GM23338 (cell line): ENCODE measurements around the gene ZNF674.
A peak's percentile ranks its signal among the peaks of the same experiment; 100 is the strongest.

Source experiments
- CREB1 ChIP-seq: fragments of 250-450 bp; sonication (Bioruptor Pico); IDR thresholded peaks from 2 replicates; pipeline ENCODE4 v1.5.0; 2020; ENCODE audit warnings: low read depth, mild to moderate bottlenecking, moderate library complexity
- EZH2 ChIP-seq: fragments of 200-600 bp; sonication (generic); IDR thresholded peaks from one replicate; pipeline ENCODE4 v1.8.0; 2017; ENCODE audit warnings: antibody characterized with exemption, mild to moderate bottlenecking, low read depth; ENCODE audit not compliant: unreplicated experiment
- NANOG ChIP-seq: IDR thresholded peaks from 2 replicates; pipeline ENCODE4 v1.6.1; 2016; ENCODE audit warnings: antibody characterized with exemption, borderline replicate concordance
- POLR2AphosphoS5 ChIP-seq: IDR thresholded peaks from 2 replicates; pipeline ENCODE4 v1.6.1; 2016; ENCODE audit warnings: antibody characterized with exemption, low read depth
- REST ChIP-seq: IDR thresholded peaks from one replicate; pipeline ENCODE4 v1.6.1; 2018; ENCODE audit warnings: antibody characterized with exemption; ENCODE audit not compliant: unreplicated experiment
- TF ChIP-seq, protein P1 (sequence below), 2 experiments: fragments of 200-600 bp in 1 of 2; sonication (generic) in 1 of 2; conservative IDR thresholded peaks; 2 replicates each; pipeline versions ENCODE4 v1.5.1 to v1.6.1; 2016 to 2017; ENCODE audit warnings: antibody characterized with exemption in 2 of 2, low read depth in 2 of 2, mild to moderate bottlenecking in 2 of 2, moderate library complexity in 1 of 2

DNA sequence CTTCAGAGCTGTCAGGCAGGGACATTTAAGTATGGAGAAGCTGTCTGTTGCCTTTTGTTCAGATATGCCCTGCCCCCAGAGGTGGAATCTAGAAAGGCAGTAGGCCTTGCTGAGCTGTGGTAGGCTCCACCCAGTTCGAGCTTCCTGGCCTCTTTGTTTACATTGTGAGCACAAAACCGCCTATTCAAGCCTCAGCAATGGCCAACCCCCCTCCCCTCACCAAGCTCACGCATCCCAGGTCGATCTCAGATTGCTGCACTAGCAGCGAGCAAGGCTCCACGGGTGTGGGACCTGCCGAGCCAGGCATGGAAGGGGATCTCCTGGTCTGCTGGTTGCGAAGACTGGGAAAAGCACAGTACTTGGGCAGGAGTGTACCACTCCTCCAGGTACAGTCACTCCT is 59.3 kb downstream of the ZNF674 start:
- TF ChIP-seq, protein P1, sequence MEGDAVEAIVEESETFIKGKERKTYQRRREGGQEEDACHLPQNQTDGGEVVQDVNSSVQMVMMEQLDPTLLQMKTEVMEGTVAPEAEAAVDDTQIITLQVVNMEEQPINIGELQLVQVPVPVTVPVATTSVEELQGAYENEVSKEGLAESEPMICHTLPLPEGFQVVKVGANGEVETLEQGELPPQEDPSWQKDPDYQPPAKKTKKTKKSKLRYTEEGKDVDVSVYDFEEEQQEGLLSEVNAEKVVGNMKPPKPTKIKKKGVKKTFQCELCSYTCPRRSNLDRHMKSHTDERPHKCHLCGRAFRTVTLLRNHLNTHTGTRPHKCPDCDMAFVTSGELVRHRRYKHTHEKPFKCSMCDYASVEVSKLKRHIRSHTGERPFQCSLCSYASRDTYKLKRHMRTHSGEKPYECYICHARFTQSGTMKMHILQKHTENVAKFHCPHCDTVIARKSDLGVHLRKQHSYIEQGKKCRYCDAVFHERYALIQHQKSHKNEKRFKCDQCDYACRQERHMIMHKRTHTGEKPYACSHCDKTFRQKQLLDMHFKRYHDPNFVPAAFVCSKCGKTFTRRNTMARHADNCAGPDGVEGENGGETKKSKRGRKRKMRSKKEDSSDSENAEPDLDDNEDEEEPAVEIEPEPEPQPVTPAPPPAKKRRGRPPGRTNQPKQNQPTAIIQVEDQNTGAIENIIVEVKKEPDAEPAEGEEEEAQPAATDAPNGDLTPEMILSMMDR (conservative IDR thresholded peaks at IDR 0.05; ENCODE audit: low read depth in 2 of 2) = peak; percentile 18 to 22; a peak in 2 of 4 replicates
- no peak for TF ChIP-seq NANOG
- no peak for TF ChIP-seq POLR2AphosphoS5
- no peak for TF ChIP-seq EZH2
- no peak for TF ChIP-seq CREB1
- no peak for TF ChIP-seq REST
